ENCODE data around the gene ATP6V0A4.

Gene ATP6V0A4

DNA sequence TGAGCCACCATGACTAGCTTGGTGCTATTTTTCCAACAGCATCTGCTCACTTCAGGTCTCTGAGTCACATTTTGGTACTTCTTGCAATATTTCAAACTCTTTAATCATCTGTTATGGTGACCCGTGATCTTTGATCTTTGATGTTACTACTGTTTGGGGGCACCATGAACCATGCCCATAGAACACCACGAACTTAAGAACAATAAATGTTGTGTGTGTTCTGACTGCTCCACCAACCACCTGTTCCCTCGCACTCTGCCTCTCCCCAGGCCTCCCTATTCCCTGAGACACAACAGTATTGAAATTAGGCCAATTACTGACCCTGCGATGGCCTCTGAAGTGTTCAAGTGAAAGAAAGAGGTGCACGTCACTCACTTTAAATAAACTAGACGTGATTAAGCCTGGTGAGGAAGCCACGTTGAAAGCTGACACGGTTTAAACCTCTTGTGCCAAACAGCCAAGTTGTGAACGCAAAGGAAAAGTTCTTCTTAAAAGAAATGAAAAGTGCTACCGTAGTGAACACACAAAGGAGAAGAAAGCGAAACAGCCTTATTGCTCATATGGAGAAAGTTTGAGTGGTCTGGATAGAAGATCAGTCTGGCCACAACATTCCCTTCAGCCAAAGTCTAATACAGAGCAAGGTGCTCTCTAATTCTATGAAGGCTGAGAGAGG is 27.2 kb upstream of the ATP6V0A4 start:
- WGBS: 92% methylated on average over 11 of the region's 11 CpGs

DNA sequence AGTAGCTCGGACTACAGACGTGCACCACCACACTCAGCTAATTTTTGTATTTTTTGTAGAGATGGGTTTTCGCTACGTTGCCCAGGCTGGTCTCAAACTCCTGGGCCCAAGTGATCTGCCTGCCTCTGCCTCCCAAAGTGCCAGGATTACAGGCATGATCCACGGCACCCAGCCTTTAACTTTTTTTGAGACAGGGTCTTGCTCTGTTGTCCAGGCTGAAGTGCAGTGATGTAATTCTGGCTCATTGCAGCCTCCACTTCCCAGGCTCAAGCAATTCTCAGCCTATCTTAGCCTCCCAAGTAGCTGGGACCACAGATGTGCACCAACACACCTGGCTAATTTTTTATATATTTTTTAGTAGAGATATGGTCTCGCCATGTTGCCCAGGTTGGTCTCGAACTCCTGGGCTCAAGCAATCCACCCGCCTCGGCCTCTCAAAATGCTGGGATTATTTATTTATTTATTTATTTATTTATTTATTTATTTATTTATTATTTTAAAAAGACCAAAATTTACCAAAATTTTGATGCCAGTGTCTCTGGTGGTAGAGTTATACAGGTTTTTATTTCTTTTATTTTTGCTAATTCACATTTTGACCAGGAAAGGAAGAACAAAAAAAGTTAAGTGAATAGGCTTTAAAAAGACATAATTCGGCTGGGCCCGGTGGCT is 25.0 kb upstream of the ATP6V0A4 start:
- no peaks in the 10 kb centered on the region for H3K27me3 ChIP-seq (ENCODE audit: control insufficient read depth in 1 of 2, insufficient read depth in 1 of 2, low read length in 2 of 2)
- H3K36me3 ChIP-seq (ENCODE audit: control insufficient read depth in 1 of 2, insufficient read depth in 2 of 2, low read depth in 1 of 2, low read length in 2 of 2): no peaks in the 10 kb centered on the region
- no peaks in the 10 kb centered on the region for H3K4me1 ChIP-seq (ENCODE audit: control insufficient read depth, insufficient read depth, low read depth, low read length)
- H2BK12ac ChIP-seq (ENCODE audit: low read length in 2 of 2): no peak overlapping the region
- no peak overlapping the region for H2AK5ac ChIP-seq (ENCODE audit: low read length, severe bottlenecking)
- H2BK15ac ChIP-seq (ENCODE audit: low read depth, poor library complexity, severe bottlenecking): no peak overlapping the region
- H3K4me3 ChIP-seq (ENCODE audit: insufficient read depth in 1 of 2, low read depth in 1 of 2, low read length in 2 of 2): no peak overlapping the region
- no peak overlapping the region for H2BK5ac ChIP-seq (ENCODE audit: low read depth, low read length, poor library complexity, severe bottlenecking)
- H3K9ac ChIP-seq (ENCODE audit: low read length): no peak overlapping the region
- 100% methylated on average over 6 of the region's 11 CpGs for WGBS
- no peak overlapping the region for H3K4ac ChIP-seq (ENCODE audit: low read depth in 1 of 2, low read length in 2 of 2)
- H3K18ac ChIP-seq (ENCODE audit: low read depth in 1 of 2, low read length in 2 of 2): no peak overlapping the region
- no peak overlapping the region for H3K14ac ChIP-seq (ENCODE audit: low read length in 2 of 2)
- no peak overlapping the region for H2BK120ac ChIP-seq (ENCODE audit: low read depth, low read length)
- no peak overlapping the region for H3K23ac ChIP-seq (ENCODE audit: low read length in 2 of 2)
- no peaks in the 10 kb centered on the region for H3K79me1 ChIP-seq (replicated peaks; ENCODE audit: low read length, poor library complexity, severe bottlenecking)
- H2AFZ ChIP-seq (ENCODE audit: low read depth, low read length): no peak overlapping the region
- H3K9me3 ChIP-seq (ENCODE audit: control insufficient read depth, low read length): peaks cover 12% of the 10 kb centered on the region
- H3K27ac ChIP-seq (ENCODE audit: low read length, poor library complexity, severe bottlenecking): no peak overlapping the region
- H3K4me2 ChIP-seq (ENCODE audit: low read length, poor library complexity, severe bottlenecking): no peak overlapping the region
- DNase-seq: no peak
- no peak overlapping the region for H4K91ac ChIP-seq (ENCODE audit: low read length)
- no peak overlapping the region for H4K8ac ChIP-seq (ENCODE audit: low read length)

More for the DNA sequence above, 27.2 kb upstream of the ATP6V0A4 start:
- Histone ChIP-seq H3K79me1 (replicated peaks; ENCODE audit: low read length, poor library complexity, severe bottlenecking) (no peaks in the 10 kb centered on the region), H3K23ac (ENCODE audit: low read length in 2 of 2) (no peak overlapping the region), H2BK120ac (ENCODE audit: low read depth, low read length) (no peak overlapping the region), H4K91ac (ENCODE audit: low read length) (no peak overlapping the region), H2AK5ac (ENCODE audit: low read length, severe bottlenecking) (no peak overlapping the region), H3K4ac (ENCODE audit: low read depth in 1 of 2, low read length in 2 of 2) (no peak overlapping the region), H3K4me1 (ENCODE audit: control insufficient read depth, insufficient read depth, low read depth, low read length) (no peaks in the 10 kb centered on the region), H2AFZ (ENCODE audit: low read depth, low read length) (no peak overlapping the region), H2BK5ac (ENCODE audit: low read depth, low read length, poor library complexity, severe bottlenecking) (no peak overlapping the region), H4K8ac (ENCODE audit: low read length) (no peak overlapping the region), H3K18ac (ENCODE audit: low read depth in 1 of 2, low read length in 2 of 2) (no peak overlapping the region), H3K27ac (ENCODE audit: low read length, poor library complexity, severe bottlenecking) (no peak overlapping the region), H2BK15ac (ENCODE audit: low read depth, poor library complexity, severe bottlenecking) (no peak overlapping the region), H3K27me3 (ENCODE audit: control insufficient read depth in 1 of 2, insufficient read depth in 1 of 2, low read length in 2 of 2) (no peaks in the 10 kb centered on the region), H3K4me2 (ENCODE audit: low read length, poor library complexity, severe bottlenecking) (no peak overlapping the region), H3K4me3 (ENCODE audit: insufficient read depth in 1 of 2, low read depth in 1 of 2, low read length in 2 of 2) (no peak overlapping the region), H3K9me3 (ENCODE audit: control insufficient read depth, low read length) (peaks cover 12% of the 10 kb centered on the region), H3K36me3 (ENCODE audit: control insufficient read depth in 1 of 2, insufficient read depth in 2 of 2, low read depth in 1 of 2, low read length in 2 of 2) (no peaks in the 10 kb centered on the region), H3K14ac (ENCODE audit: low read length in 2 of 2) (no peak overlapping the region), H2BK12ac (ENCODE audit: low read length in 2 of 2) (no peak overlapping the region), H3K9ac (ENCODE audit: low read length) (no peak overlapping the region)
- no peak for DNase-seq

DNA sequence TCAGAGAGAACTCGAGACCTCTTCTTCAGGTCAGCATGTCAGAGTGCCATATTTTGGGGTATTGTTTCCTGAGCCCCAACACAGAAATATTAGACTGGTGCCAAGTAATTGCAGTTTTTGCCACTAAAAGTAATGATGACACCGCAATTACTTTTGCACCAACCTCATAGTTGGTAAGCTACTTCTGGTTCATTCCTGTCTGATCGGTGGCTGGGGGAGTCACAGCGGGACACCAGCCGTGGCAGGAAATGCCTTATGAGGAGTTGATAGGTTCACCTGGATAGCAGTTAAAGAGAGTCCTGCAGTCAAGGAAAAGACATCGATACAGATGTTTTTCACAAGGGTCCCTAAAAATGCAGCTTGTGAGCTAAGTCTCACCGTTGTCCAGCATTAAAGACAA is 23.9 kb upstream of the ATP6V0A4 start:
- Histone ChIP-seq H3K9me3 (ENCODE audit: control insufficient read depth, low read length) (peaks cover 12% of the 10 kb centered on the region), H3K27me3 (ENCODE audit: control insufficient read depth in 1 of 2, insufficient read depth in 1 of 2, low read length in 2 of 2) (no peaks in the 10 kb centered on the region), H3K14ac (ENCODE audit: low read length in 2 of 2) (no peak overlapping the region), H3K4me1 (ENCODE audit: control insufficient read depth, insufficient read depth, low read depth, low read length) (no peaks in the 10 kb centered on the region), H3K79me1 (replicated peaks; ENCODE audit: low read length, poor library complexity, severe bottlenecking) (no peaks in the 10 kb centered on the region), H3K23ac (ENCODE audit: low read length in 2 of 2) (no peak overlapping the region), H3K4ac (ENCODE audit: low read depth in 1 of 2, low read length in 2 of 2) (no peak overlapping the region), H3K4me2 (ENCODE audit: low read length, poor library complexity, severe bottlenecking) (no peak overlapping the region), H2BK15ac (ENCODE audit: low read depth, poor library complexity, severe bottlenecking) (no peak overlapping the region), H3K36me3 (ENCODE audit: control insufficient read depth in 1 of 2, insufficient read depth in 2 of 2, low read depth in 1 of 2, low read length in 2 of 2) (no peaks in the 10 kb centered on the region), H3K18ac (ENCODE audit: low read depth in 1 of 2, low read length in 2 of 2) (no peak overlapping the region), H3K9ac (ENCODE audit: low read length) (no peak overlapping the region), H2BK120ac (ENCODE audit: low read depth, low read length) (no peak overlapping the region), H3K4me3 (ENCODE audit: insufficient read depth in 1 of 2, low read depth in 1 of 2, low read length in 2 of 2) (no peak overlapping the region), H4K8ac (ENCODE audit: low read length) (no peak overlapping the region), H2AFZ (ENCODE audit: low read depth, low read length) (no peak overlapping the region), H2BK12ac (ENCODE audit: low read length in 2 of 2) (no peak overlapping the region), H2BK5ac (ENCODE audit: low read depth, low read length, poor library complexity, severe bottlenecking) (no peak overlapping the region), H3K27ac (ENCODE audit: low read length, poor library complexity, severe bottlenecking) (no peak overlapping the region), H4K91ac (ENCODE audit: low read length) (no peak overlapping the region), H2AK5ac (ENCODE audit: low read length, severe bottlenecking) (no peak overlapping the region)
- no peak for DNase-seq
- 88% methylated on average over 7 of the region's 7 CpGs for WGBS

DNA sequence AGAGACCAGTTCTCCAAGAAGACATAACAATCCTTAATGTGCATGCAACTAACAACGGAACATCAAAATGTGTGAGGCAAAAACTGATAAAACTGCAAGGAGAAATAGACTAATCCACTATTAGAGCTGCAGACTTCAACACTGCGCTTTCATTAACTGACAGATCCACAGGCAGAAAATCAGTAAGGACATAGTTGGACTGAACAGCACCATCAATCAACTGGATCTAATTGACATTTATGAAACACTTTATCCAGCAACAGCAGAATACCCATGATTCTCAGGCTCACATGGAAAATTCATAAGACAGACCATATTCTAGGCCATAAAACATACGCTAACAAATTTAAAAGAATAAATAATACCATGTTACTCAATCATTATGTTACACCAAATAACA is 21.6 kb upstream of the ATP6V0A4 start:
- Histone ChIP-seq H2BK5ac (ENCODE audit: low read depth, low read length, poor library complexity, severe bottlenecking) (no peak overlapping the region), H3K4me3 (ENCODE audit: insufficient read depth in 1 of 2, low read depth in 1 of 2, low read length in 2 of 2) (no peak overlapping the region), H3K9me3 (ENCODE audit: control insufficient read depth, low read length) (peaks cover 8% of the 10 kb centered on the region), H2BK15ac (ENCODE audit: low read depth, poor library complexity, severe bottlenecking) (no peak overlapping the region), H2BK12ac (ENCODE audit: low read length in 2 of 2) (no peak overlapping the region), H2AFZ (ENCODE audit: low read depth, low read length) (no peak overlapping the region), H2BK120ac (ENCODE audit: low read depth, low read length) (no peak overlapping the region), H3K18ac (ENCODE audit: low read depth in 1 of 2, low read length in 2 of 2) (no peak overlapping the region), H3K9ac (ENCODE audit: low read length) (no peak overlapping the region), H3K36me3 (ENCODE audit: control insufficient read depth in 1 of 2, insufficient read depth in 2 of 2, low read depth in 1 of 2, low read length in 2 of 2) (no peaks in the 10 kb centered on the region), H3K4me1 (ENCODE audit: control insufficient read depth, insufficient read depth, low read depth, low read length) (no peaks in the 10 kb centered on the region), H3K4me2 (ENCODE audit: low read length, poor library complexity, severe bottlenecking) (no peak overlapping the region), H3K27ac (ENCODE audit: low read length, poor library complexity, severe bottlenecking) (no peak overlapping the region), H3K23ac (ENCODE audit: low read length in 2 of 2) (no peak overlapping the region), H3K14ac (ENCODE audit: low read length in 2 of 2) (no peak overlapping the region), H3K79me1 (replicated peaks; ENCODE audit: low read length, poor library complexity, severe bottlenecking) (no peaks in the 10 kb centered on the region), H4K8ac (ENCODE audit: low read length) (no peak overlapping the region), H3K27me3 (ENCODE audit: control insufficient read depth in 1 of 2, insufficient read depth in 1 of 2, low read length in 2 of 2) (no peaks in the 10 kb centered on the region), H3K4ac (ENCODE audit: low read depth in 1 of 2, low read length in 2 of 2) (no peak overlapping the region), H4K91ac (ENCODE audit: low read length) (no peak overlapping the region), H2AK5ac (ENCODE audit: low read length, severe bottlenecking) (no peak overlapping the region)
- WGBS: 89% methylated on average over 3 of the region's 3 CpGs
- no peak for DNase-seq

All from mesenchymal stem cell (in vitro differentiated cells and primary cell).